NCI-H2227 treated with DMSO at 0.1 percent for 48 hours (cell line): ENCODE results near the gene SOS1.
"Not testable (repeated sequence)": the region's sequence is repeated elsewhere in the genome, so short reads cannot be mapped to it uniquely, and the experiment has no call there.

ENCODE experiments used
- DNase-seq: peaks from one replicate; lab custom pipeline; 2025; lab: John Stamatoyannopoulos, UW

The SOS1 gene

DNA sequence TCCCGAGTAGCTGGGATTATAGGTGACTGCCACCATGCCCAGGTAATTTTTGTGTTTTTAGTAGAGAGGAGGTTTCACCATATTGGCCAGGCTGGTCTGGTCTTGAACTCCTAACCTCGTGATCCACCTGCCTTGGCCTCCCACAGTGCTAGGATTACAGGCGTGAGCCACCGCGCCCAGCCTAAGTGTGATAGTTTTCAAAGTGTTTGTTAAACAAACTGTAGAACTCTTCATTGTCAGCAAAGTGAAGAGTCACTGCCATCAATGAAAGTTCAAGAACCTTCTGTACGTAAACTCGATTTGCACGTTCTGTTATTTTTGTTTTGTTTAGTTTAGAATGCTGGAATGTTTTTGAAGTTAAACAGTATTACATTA lies 18.0 kb upstream of the SOS1 start:
- no peak for DNase-seq

DNA sequence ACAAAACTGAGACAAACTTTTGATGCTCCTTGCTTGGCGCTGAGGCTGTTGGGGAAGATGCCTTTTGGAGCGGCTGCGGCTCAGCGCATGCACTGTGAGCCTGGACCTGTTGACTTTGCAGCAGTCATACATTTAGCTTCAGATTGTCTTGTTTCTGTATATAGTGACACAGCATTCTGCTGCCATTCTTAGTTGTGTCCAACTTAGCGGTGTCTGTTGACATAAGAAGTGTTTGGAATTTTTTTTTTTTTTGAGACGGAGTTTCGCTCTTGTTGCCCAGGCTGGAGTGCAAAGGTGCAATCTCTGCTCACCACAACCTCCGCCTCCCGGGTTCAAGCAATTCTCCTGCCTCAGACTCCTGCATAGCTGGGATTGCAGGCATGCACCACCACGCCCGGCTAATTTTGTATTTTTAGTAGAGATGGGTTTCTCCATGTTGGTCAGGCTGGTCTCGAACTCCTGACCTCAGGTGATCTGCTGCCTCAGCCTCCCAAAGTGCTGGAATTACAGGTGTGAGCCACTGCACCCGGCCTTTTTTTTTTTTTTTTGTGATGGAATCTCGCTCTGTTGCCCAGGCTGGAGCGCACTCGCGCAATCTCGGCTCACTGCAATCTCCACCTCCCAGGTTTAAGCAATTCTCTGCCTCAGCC lies 17.5 kb upstream of the SOS1 start:
- DNase-seq, result not testable (repeated sequence)

DNA sequence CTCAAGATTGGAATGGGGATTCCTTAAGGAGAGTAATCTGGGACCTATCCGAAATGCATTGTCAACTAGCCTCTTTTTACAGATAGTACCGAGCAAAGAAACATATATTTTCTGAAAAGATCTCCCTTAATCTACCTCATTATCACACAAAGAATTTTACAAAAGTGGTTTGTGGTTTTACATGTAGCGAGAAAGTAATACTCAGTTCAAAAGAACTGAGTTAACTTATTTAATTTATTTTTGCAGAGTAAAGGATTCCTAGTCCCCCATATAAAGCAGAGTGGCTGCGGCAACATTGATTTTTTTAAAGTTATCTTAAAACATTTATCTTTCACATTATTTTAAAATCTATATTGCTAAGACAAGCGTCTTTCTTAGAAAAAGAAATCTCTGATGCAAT lies 15.9 kb upstream of the SOS1 start:
- DNase-seq, result no peak

DNA sequence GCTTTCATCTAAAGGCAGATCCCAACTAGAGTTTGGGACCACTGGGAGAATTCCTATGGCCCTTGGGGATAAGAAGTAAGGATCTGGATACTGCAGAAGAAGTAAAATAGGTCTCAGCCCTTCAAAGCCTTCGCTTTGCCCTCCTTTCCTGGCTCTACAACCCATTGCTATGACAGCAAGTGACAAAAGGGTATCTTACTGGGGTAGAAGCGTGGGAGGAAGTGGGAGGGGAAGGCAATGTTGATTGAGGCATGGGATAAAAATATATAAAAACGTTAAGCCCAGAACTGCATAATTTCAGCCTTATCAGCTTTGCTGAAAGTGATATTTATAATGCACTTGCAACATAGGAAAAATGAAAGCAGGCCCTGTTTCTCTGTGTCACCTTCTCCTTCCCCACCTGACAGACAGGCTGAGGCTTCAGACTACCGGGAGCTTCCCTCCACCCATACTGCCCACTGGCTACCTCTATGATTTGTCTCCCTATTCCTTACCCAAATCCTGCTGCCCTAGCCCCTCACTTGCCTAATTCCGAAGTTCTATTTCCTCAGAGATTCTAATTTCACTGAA lies 14.9 kb upstream of the SOS1 start:
- DNase-seq, result no peak

DNA sequence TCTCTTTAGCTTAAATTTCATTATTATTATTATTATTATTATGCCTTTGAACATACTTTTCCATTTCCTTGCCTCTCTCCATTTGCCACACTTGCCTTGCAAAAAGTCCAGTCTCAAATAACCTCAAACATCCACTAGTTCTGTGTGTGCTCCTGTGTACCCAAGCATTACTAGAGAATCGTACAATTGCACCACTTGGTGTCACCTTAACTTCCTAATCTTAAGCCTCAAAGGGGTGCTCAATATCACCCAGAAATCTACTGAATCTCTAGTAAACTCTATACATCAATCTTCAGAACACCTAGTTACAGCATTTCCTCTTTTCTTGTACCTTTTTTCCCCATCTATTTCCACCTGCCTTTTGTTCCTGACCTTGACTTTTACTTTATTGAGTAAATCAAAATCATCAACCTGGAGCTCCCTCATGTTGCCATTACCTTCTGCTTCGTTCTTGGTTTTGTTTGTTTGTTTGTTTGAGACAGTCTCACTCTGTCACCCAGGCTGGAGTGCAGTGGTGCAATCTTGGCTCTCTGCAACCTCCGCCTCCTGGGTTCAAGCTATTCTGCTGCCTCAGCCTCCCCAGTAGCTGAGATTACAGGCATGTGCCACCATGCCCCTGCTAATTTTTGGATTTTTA lies 12.5 kb upstream of the SOS1 start:
- DNase-seq, result no peak

DNA sequence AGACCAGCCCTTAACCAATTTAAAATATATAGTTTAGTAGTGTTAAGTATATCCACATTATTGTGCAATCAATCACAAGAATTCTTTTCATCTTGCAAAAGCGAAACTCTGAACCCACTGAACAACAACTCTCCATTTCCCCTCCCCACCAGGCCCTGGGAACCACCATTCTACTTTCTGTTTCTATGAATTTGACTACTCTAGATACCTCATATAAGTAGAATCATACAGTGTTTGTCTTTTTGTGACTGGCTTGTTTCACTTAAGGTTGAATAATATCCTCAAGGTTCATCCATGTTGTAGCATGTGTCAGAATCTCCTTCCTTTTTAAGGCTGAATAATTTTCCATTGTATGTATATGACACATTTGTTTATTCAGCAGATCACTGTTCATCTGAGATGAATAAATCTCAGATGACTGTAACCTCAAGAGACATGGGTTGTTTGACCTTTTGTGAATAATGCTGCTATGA lies 8.1 kb upstream of the SOS1 start:
- DNase-seq, result no peak

DNA sequence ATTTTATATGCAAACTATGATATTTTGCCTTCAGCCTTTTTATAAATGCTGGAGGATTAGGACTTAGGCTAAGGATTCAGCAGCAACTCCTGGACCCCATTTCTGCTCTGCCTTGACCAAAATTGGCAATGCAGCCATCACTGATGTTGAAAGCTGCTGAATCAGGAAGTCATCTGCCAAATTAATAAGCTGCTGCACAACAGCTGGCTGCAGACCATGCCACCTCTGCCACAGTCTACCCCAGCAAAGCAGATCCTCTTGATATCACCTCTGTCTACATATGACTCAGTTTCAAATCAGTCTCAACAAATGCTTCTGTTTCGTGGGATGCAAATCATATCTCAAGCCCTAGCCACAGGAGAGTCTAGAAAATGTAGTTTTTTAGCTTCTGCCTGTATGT lies 7.1 kb upstream of the SOS1 start:
- DNase-seq, result no peak

DNA sequence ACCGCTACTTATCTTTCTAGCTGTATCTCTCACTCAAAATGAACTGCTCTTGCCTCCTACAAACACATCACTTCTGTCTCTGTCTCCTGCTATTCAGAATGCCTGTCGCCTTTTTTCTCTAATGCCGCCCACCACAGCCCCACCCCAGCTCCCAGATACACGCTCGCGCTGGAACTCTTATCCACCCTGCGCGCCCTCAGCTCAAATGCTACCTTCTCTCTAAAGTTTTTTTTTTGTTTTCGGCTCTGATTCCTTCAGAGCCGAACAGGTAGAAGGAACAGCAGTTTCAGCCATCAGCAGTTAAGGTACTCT lies 3.9 kb upstream of the SOS1 start:
- DNase-seq, result peak; percentile 80

DNA sequence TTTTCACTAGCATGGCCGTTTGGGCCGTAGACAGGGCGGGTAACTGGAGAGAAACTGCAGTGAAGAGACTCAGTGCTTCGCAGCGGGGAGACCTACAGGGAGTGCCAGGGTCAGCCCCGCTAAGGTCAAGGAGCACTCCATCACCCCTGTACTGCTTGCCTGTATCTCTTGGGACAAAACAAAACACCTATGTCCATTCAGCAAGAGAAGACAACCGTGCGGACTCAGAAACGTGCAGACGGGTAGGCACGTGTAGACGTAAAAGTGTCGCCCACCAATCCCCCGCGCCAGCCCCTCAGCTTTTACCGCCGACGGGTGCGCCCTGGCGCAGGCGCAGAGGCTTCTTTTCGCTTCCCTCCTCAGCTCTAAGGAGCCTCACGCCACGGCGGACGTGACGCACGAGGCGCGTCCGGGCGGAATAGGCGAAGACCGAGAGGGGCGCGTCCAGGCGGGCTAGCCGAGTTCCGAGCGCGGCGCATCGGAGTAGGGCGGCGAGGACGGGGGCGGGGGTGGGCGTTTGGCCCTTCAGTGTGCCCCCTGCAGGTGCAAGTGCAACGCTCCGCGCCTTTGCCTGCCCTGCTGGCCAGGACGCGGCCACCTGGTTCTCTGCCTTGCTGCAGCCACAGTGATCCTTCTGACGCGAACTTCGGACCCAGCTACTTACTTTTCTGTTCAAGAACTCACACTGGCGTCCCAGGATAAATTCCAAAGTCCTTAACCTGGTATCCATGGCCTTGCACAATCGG lies 3.3 kb upstream of the SOS1 start:
- peak; percentile 98 for DNase-seq

DNA sequence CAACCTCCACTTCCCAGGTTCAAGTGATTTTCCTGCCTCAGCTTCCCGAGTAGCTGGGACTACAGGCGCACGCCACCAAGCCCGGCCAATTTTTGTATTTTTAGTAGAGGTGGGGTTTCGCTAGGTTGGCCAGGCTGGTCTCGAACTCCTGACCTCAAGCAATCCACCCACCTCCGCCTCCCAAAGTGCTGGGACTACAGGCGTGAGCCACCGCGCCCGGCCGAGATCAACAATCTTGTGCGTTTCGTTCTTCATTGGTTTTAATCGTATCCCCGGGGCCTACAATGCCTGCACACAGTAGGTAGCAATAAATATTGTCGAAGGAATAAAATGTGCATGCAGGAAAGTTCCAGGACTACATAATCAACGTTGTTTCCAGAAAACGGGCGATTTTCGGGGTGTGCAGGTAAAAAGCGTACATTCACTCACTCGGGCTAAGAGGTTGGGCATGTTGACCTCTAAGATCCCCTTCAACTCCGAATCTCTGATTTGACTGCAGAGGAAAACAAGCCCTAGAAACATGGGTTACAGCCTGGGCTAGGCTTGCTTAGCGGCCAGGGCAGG lies 2.7 kb upstream of the SOS1 start:
- no peak for DNase-seq

DNA sequence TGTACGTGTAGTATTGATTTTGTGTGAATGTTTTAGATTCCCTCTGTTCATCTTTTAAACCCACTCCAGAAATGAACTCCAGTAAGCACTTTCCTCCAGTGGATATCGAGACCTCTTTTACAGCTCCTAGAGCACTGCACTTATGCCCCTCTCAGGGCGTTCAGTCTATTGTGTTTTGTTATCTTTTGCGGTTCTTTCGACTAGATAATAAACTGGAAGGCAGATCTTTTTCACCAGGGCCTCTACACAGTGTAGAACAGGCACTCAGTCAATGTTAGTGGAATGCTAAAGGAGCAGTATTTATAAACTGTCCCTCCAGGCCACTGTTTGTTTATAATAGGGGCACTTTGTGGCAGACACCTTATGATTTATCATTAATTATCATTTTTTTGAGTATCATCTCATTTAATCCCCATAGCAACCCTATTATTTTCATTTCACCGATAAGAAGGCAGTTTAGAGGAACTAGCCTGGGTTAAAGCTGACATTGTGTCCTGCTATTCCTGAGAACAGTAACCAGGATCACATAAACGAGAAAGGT lies 742 bp upstream of the SOS1 start:
- peak; percentile 74 for DNase-seq

DNA sequence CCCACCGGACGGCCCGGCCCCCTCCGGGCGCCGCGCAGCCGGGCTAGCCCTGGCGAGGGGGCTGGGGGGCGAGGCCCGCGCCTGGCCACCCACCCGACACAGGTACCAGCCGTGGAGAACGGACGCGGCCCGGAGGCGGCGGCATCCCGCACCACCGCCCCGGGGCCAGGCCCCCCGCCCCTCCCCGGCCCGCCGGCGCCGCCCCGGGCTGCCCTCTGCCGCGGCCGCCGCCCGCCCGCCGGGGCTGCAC lies 405 bp downstream of the SOS1 start:
- no peak for DNase-seq

DNA sequence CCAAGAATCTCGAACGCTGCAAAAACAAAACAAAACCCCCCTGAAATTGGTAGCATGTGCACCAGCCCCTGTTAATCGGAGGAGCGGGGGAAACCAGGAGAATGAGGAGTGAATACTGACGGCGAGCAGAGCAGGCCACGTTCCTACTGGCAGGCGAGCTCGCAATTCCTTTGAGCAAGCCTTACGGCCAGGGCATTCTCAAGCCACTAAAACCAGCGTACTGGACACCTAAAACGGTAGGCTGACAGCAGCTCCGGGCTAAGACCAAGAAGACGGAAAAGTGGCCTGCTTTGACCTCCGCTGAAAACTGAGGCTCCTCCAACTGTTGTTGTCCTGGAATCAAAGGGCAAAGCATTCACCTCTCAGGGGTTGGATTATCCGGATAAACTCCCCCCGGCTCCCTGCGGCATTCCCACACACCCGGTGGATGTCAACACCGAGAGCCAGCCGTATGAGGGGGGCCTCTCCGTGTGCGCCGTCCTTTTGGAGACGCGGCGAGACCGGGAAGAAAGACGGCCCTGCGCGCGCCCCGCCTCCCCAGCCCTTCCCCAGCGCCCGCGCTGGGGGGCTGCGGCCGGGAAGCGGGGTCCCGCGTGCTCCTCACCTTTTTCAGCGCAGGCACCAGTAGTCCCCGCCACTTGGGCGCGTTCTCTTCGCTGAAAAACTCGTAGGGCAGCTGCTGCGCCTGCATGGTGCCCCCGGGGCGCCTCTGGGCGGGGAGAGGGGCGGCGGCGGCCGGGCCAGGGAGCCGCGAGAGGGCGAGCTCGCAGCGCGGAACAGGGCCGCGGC lies 925 bp downstream of the SOS1 start:
- peak; percentile 43 for DNase-seq

DNA sequence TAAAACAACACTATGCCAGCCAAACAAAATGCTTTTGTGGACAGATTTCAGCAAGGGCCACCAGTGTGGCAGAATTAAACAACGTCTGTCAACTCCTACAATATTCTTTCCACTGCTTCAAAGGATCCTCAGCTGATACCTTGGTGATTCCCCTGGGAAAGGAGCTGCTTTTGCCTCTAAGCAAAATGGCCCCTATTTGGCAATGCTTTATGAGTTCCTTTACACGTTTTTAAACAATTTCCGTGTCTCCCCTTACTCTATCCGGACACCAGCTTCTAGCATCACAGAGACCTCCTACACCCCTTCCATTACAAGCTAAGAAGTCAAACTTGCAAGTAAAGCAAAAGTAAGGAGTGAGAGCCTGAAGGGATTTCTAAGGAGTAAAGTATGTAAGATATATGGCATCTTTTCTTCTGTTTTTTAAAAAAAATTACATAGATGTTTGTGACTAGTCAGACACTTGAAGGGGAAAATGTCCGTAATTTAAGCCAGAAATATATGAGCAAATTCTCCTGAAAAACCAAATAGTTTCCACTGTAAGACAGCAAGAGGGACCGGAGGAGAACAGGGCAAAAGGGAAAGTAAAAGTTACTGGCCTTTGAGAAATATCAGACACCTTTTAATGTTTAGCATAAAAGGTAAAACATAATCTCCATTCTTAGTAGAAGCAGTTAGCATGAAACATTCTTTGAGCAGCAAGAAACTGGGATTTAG lies 1.9 kb downstream of the SOS1 start:
- DNase-seq, result peak; percentile 4

DNA sequence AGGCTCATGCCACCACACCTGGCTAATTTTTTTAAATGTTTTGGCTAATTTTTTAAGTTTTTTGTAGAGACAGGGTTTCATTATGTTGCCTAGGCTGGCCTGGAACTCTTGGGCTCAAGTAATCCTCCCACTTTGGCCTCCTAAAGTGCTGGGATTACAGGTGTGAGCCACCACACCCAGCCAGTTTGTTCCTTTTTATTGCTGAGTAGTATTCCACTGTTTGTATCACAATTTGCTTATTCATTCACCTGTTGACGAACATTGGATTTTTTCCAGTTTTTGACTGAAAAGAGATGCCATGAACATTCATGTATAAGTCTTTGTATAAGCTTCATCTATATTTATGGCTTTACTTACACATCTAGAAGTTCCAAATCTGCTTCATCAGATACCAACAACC lies 5.3 kb downstream of the SOS1 start:
- DNase-seq, result no peak

DNA sequence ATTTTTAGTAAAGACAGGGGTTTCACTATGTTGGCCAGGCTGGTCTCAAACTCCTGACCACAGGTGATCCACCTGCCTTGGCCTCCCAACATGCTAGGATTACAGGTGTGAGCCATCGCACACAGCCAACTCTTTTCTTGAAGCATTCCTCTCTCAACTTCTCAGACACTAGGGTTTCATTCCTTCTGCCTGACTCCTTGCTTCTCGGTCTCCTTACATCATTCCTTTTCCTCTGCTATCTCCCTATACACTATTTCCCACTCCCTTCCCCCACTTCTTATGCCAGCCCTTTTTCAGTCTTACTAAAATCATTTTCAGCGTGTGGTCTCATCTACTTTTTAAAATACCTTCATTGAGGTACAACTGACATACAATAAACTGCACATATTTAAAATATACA lies 6.1 kb downstream of the SOS1 start:
- no peak for DNase-seq

DNA sequence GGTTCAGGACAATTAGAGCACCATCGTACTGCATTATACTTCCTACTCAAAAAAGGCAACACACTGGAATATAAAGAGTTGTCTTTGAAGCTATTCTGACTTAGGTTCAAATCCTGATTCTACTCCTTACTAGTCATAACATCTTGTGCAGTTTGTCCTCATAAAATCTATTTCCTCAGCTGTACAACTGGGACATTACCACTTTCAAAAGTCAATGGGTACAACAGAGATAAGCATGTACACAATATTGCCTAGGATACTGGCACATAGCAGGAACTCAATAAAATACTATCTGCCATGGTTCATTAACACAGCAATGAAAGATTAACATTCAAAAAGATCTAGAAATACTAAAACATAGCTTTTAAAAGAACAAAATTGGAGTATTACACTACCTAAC lies 11.3 kb downstream of the SOS1 start:
- no peak for DNase-seq

DNA sequence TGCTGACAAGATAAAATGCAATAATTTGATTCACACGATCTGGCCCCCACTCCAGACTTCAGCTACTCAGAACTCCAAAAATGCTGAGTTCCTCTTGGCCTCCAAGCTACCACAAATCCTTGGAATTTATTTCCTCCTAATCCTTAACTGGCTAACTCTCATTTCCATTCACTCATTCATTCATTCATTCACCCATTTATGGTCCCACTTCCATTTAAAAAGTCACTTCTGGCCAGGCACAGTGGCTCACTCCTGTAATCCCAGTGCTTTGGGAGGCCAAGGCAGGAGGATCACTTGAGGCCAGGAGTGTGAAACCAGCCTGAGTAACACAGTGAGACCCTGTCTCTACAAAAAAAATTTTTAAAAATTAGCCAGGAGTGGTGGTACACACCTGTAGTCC lies 12.5 kb downstream of the SOS1 start:
- DNase-seq, result no peak

DNA sequence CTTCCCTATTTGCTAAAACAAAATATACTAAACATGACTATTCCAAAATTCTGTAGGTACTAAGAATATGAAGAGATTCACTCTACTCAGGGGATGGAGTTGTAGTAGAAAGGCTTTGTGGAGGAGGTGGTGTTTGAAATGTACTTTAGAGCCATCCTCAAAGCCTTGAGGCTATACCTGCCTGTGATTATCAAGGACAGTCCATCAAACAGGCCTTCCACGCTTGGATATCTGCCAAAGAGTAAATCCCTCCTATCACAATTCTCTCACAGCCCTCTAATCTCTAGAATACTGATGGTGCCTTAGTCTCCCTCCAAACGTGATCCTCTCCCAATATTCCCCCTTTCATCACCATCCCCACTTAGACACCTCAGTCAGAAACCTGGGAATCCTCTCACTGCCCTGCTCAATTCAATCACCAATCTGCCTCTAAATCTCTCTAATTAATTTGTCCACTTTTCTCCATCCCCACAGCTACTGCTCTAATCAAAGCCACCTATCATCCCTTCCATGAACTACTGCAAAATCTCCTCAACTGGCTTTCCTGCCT lies 13.1 kb downstream of the SOS1 start:
- peak; percentile 8 for DNase-seq

DNA sequence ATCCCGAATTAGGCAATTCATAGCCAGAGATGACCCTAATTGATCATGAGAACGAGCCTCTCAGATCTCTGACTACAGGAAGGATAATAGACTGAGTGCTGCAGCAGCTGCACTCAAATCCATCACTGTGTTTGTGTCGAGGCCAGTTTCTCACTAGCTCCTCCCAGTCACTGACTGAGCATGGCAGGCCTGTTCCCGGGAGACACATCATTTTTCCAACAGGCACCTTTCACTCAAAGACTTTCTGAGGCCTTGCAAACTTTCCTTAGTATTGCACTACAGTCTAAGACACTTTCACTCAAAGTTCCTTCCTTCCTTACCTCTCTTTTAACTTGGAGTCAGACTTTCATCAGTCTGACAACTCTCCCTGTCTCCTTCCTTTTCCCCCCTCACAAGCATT lies 13.7 kb downstream of the SOS1 start:
- DNase-seq, result peak; percentile 31
